SK-N-SH (cell line): ENCODE measurements around the gene NCKAP5. TPM values are rescaled to one million over a fixed set of nuclear protein-coding genes. Genes with fewer than 3 reads are reported as not detected.
A peak's percentile ranks its signal among the peaks of the same experiment; 100 is the strongest.

ENCODE experiments used
- CTCF ChIA-PET: fragments of 300-600, 350-600 bp; formaldehyde crosslinking; extraction: SDS; loops from one replicate; lab custom pipeline; 2021; lab: Yijun Ruan, JAX
- POLR2A ChIA-PET: fragments of 350-600 bp; sonication (Branson Sonifier 250); formaldehyde crosslinking; extraction: SDS; loops from one replicate; lab custom pipeline; 2020; ENCODE audit warnings: antibody characterized with exemption, inconsistent platforms; lab: Yijun Ruan, JAX
- DNase-seq: peaks from one replicate; pipeline ENCODE4 v3.0.0; 2012
- H2AFZ ChIP-seq: fragments of 200-600 bp; sonication (generic); 2 replicates; pipeline ENCODE4 v1.8.1; 2016; ENCODE audit warnings: antibody characterized with exemption, mild to moderate bottlenecking, low read depth
- H3F3A ChIP-seq: fragments of 200-600 bp; sonication (generic); replicated peaks from 2 replicates; pipeline ENCODE3; 2016; ENCODE audit warnings: antibody characterized with exemption, mild to moderate bottlenecking; ENCODE audit not compliant: insufficient read depth
- H3K27ac ChIP-seq, 2 experiments: fragments of 200-500 bp in 1 of 2; fragments of 200-600 bp in 1 of 2; sonication (Bioruptor generic) in 1 of 2; sonication (generic), shearing (Covaris generic) in 1 of 2; 2 replicates each; pipeline versions ENCODE4 v1.5.1 to v1.6.1; 2014 to 2016; ENCODE audit warnings: low read depth in 2 of 2, inconsistent platforms in 1 of 2, low read length in 1 of 2, mild to moderate bottlenecking in 1 of 2, mixed read lengths in 1 of 2
- H3K27me3 ChIP-seq: fragments of 200-600 bp; sonication (generic), shearing (Covaris generic); 2 replicates; pipeline ENCODE4 v1.6.1; 2016; ENCODE audit warnings: mixed run types; ENCODE audit not compliant: insufficient read depth
- H3K36me3 ChIP-seq, 2 experiments: fragments of 200-500 bp in 1 of 2; fragments of 200-600 bp in 1 of 2; sonication (Bioruptor generic) in 1 of 2; sonication (generic) in 1 of 2; replicated peaks in 1 of 2; 2 replicates each; pipeline versions ENCODE3 to v1.5.1; 2014 to 2016; ENCODE audit warnings: low read length in 1 of 2, mild to moderate bottlenecking in 1 of 2; ENCODE audit not compliant: insufficient read depth in 2 of 2, control insufficient read depth in 1 of 2
- H3K4me1 ChIP-seq, 2 experiments: fragments of 200-500 bp in 1 of 2; fragments of 200-600 bp in 1 of 2; sonication (Bioruptor generic) in 1 of 2; sonication (generic), shearing (Covaris generic) in 1 of 2; 2 replicates each; pipeline versions ENCODE4 v1.5.1 to v1.6.1; 2014 to 2016; ENCODE audit warnings: low read depth in 1 of 2, low read length in 1 of 2, mixed run types in 1 of 2; ENCODE audit not compliant: insufficient read depth in 2 of 2, control insufficient read depth in 1 of 2
- H3K4me2 ChIP-seq: fragments of 200-600 bp; sonication (generic), shearing (Covaris generic); 2 replicates; pipeline ENCODE4 v1.6.1; 2017; ENCODE audit warnings: mixed run types
- H3K4me3 ChIP-seq, 2 experiments: fragments of 200-500 bp in 1 of 2; fragments of 200-600 bp in 1 of 2; sonication (Bioruptor generic) in 1 of 2; sonication (generic), shearing (Covaris generic) in 1 of 2; 2 replicates each; pipeline versions ENCODE4 v1.5.1 to v1.8.1; 2014 to 2016; ENCODE audit warnings: low read depth in 2 of 2, inconsistent platforms in 1 of 2, low read length in 1 of 2, mild to moderate bottlenecking in 1 of 2, mixed read lengths in 1 of 2, moderate library complexity in 1 of 2
- H3K79me2 ChIP-seq: fragments of 200-600 bp; sonication (generic); 2 replicates; pipeline ENCODE4 v1.8.1; 2017; ENCODE audit warnings: mild to moderate bottlenecking; ENCODE audit not compliant: insufficient read depth
- H3K9ac ChIP-seq: fragments of 200-600 bp; sonication (generic); 2 replicates; pipeline ENCODE4 v1.6.1; 2017; ENCODE audit warnings: mixed run types
- H3K9me2 ChIP-seq: fragments of 200-600 bp; sonication (generic); 2 replicates; pipeline ENCODE4 v1.6.1; 2017; ENCODE audit warnings: mixed run types
- H3K9me3 ChIP-seq: fragments of 200-600 bp; sonication (generic); 2 replicates; pipeline ENCODE4 v1.6.1; 2017; ENCODE audit warnings: mixed run types, mild to moderate bottlenecking, moderate library complexity
- H4K20me1 ChIP-seq: fragments of 200-600 bp; sonication (generic); 2 replicates; pipeline ENCODE4 v1.6.1; 2017; ENCODE audit warnings: mild to moderate bottlenecking, mixed run types; ENCODE audit not compliant: insufficient read depth
- CHD2 ChIP-seq: fragments of 150-350 bp; IDR thresholded peaks from 2 replicates; pipeline ENCODE4 v1.6.1; 2018; ENCODE audit warnings: low read length; ENCODE audit not compliant: partially characterized antibody
- EP300 ChIP-seq, 2 experiments: IDR thresholded peaks; 2 replicates each; pipeline versions ENCODE4 v1.4.0 to v1.6.1; 2012; ENCODE audit warnings: borderline replicate concordance in 1 of 2, low read depth in 1 of 2, low read length in 1 of 2
- FOSL2 ChIP-seq: IDR thresholded peaks from 2 replicates; pipeline ENCODE4 v1.4.0; 2012; ENCODE audit warnings: low read depth, mild to moderate bottlenecking, moderate library complexity, borderline replicate concordance
- FOXJ3 ChIP-seq: sonication (generic); formaldehyde crosslinking; IDR thresholded peaks from 2 replicates; pipeline ENCODE4 v1.5.1; 2020; ENCODE audit warnings: mild to moderate bottlenecking, missing genetic modification reagents
- GABPA ChIP-seq: IDR thresholded peaks from 2 replicates; pipeline ENCODE4 v1.4.0; 2012; ENCODE audit warnings: low read depth, mild to moderate bottlenecking
- GATA2 ChIP-seq: sonication (generic); formaldehyde crosslinking; IDR thresholded peaks from 2 replicates; pipeline ENCODE4 v1.5.0; 2020; ENCODE audit warnings: mild to moderate bottlenecking, missing genetic modification reagents
- IRF3 ChIP-seq: fragments of 150-350 bp; IDR thresholded peaks from 2 replicates; pipeline ENCODE4 v1.6.1; 2016; ENCODE audit warnings: mild to moderate bottlenecking, low read depth, low read length
- MEF2A ChIP-seq: IDR thresholded peaks from 2 replicates; pipeline ENCODE4 v1.4.0; 2012; ENCODE audit warnings: low read depth, borderline replicate concordance
- MXI1 ChIP-seq: IDR thresholded peaks from 2 replicates; pipeline ENCODE4 v1.6.1; 2012; ENCODE audit warnings: mild to moderate bottlenecking, low read depth, low read length, improper control_type of control experiment
- NFIC ChIP-seq: IDR thresholded peaks from 2 replicates; pipeline ENCODE4 v1.4.0; 2012; ENCODE audit warnings: borderline replicate concordance
- POLR2AphosphoS5 ChIP-seq: IDR thresholded peaks from 2 replicates; pipeline ENCODE4 v1.6.1; 2012; ENCODE audit warnings: low read depth, low read length
- RCOR1 ChIP-seq: fragments of 150-350 bp; IDR thresholded peaks from 2 replicates; pipeline ENCODE4 v1.6.1; 2017; ENCODE audit warnings: antibody characterized with exemption, low read length
- REST ChIP-seq: IDR thresholded peaks from 2 replicates; pipeline ENCODE4 v1.6.1; 2012; ENCODE audit warnings: mild to moderate bottlenecking, low read depth, low read length, moderate library complexity
- RFX5 ChIP-seq: IDR thresholded peaks from 2 replicates; pipeline ENCODE4 v1.6.1; 2012; ENCODE audit warnings: mild to moderate bottlenecking, improper control_type of control experiment, low read length
- RXRA ChIP-seq: IDR thresholded peaks from 2 replicates; pipeline ENCODE4 v1.4.0; 2012; ENCODE audit warnings: low read depth, mild to moderate bottlenecking, borderline replicate concordance
- TAF1 ChIP-seq: IDR thresholded peaks from 2 replicates; pipeline ENCODE4 v1.6.1; 2012; ENCODE audit warnings: low read depth, mild to moderate bottlenecking, low read length, moderate library complexity, borderline replicate concordance
- TCF12 ChIP-seq: IDR thresholded peaks from 2 replicates; pipeline ENCODE4 v1.4.0; 2012
- TEAD4 ChIP-seq: IDR thresholded peaks from 2 replicates; pipeline ENCODE4 v1.4.0; 2012; ENCODE audit warnings: mild to moderate bottlenecking, borderline replicate concordance; ENCODE audit not compliant: insufficient read depth
- USF1 ChIP-seq: IDR thresholded peaks from 2 replicates; pipeline ENCODE4 v1.4.0; 2012; ENCODE audit warnings: low read depth, borderline replicate concordance
- USF2 ChIP-seq: fragments of 150-350 bp; IDR thresholded peaks from 2 replicates; pipeline ENCODE4 v1.6.1; 2017; ENCODE audit warnings: antibody characterized with exemption, low read length, low read depth, borderline replicate concordance
- YY1 ChIP-seq: IDR thresholded peaks from 2 replicates; pipeline ENCODE4 v1.4.0; 2012; ENCODE audit warnings: low read depth, mild to moderate bottlenecking
- WGBS: methylation state at CpG from one replicate; pipeline ENCODE4 v1.1.6; 2017; ENCODE audit warnings: low lambda C conversion rate; 5-methylcytosine and 5-hydroxymethylcytosine counted together
- polyA plus RNA-seq, 3 experiments: library from polyadenylated mRNA; depleted of rRNA; stranded (reverse); fragments of >200 nt; gene quantifications; 2 replicates each; pipeline ENCODE4 v1.2.3, GENCODE V29; 2012

The NCKAP5 gene
- polyA plus RNA-seq, 1 of the 3 experiments (the other 2 are of a cell fraction), result 0.02 TPM

- Histone ChIP-seq H2AFZ (no peak overlapping the region), H3K9ac (no peak overlapping the region), H3K4me3 (no peak overlapping the region), H4K20me1 (no peaks in the 10 kb centered on the region), H3K9me2 (no peaks in the 10 kb centered on the region), H3K4me1 (peaks cover 0 to 6% of the 10 kb centered on the region in 2 experiments; a peak in 2 of 4 replicates), H3K4me2 (no peak overlapping the region), H3K36me3 (no peaks in the 10 kb centered on the region), H3K27ac (no peak overlapping the region), H3K9me3 (no peaks in the 10 kb centered on the region), H3K27me3 (no peaks in the 10 kb centered on the region), H3K79me2 (no peaks in the 10 kb centered on the region), H3F3A (no peaks in the 10 kb centered on the region)
- ChIA-PET CTCF (no interaction called here), POLR2A (no interaction called here)
- WGBS, result 38% methylated on average over 1 of the region's 1 CpG
- DNase-seq, result no peak
- TF ChIP-seq USF2, result no peak
- TF ChIP-seq USF1, result no peak
- TF ChIP-seq GATA2, result no peak
- no peak for TF ChIP-seq EP300 (IDR thresholded peaks at IDR 0.05; ENCODE audit: borderline replicate concordance in 1 of 2, low read depth in 1 of 2, low read length in 1 of 2)
- TF ChIP-seq POLR2AphosphoS5, result no peak
- TF ChIP-seq CHD2, result no peak
- no peak for TF ChIP-seq YY1
- no peak for TF ChIP-seq MEF2A
- no peak for TF ChIP-seq TEAD4
- no peak for TF ChIP-seq RXRA
These were observed 19.9 kb upstream of the NCKAP5 start for GRCh38 chr2:133588144-133588543.

- H3K4me1 ChIP-seq, result peaks cover 0 to 6% of the 10 kb centered on the region in 2 experiments; a peak in 2 of 4 replicates
- H3K27me3 ChIP-seq, result no peaks in the 10 kb centered on the region
- 77% methylated on average over 6 of the region's 6 CpGs for WGBS
- H3F3A ChIP-seq, result no peaks in the 10 kb centered on the region
- H3K27ac ChIP-seq, result no peak overlapping the region
- H3K4me3 ChIP-seq, result no peak overlapping the region
- no peak overlapping the region for H3K9ac ChIP-seq
- no peak overlapping the region for H3K4me2 ChIP-seq
- TF ChIP-seq GABPA, result no peak
- TF ChIP-seq IRF3, result no peak
- no peak for TF ChIP-seq REST
- no peak for TF ChIP-seq RCOR1
- TF ChIP-seq GATA2, result no peak
- TF ChIP-seq CHD2, result no peak
- no peak for TF ChIP-seq TCF12
- no peak for TF ChIP-seq NFIC
- TF ChIP-seq RFX5, result no peak
- no peak for TF ChIP-seq TAF1
- no peak for TF ChIP-seq RXRA
- no peak for TF ChIP-seq FOXJ3 (CRISPR knock-in tag)
- TF ChIP-seq FOSL2, result no peak
- no peak for TF ChIP-seq MXI1
- no peak for TF ChIP-seq YY1
- TF ChIP-seq POLR2AphosphoS5, result no peak
- TF ChIP-seq, all 33 proteins: peak for 0
- Histone ChIP-seq H4K20me1 (no peaks in the 10 kb centered on the region), H3K9me2 (no peaks in the 10 kb centered on the region), H3K36me3 (no peaks in the 10 kb centered on the region), H3K9me3 (no peaks in the 10 kb centered on the region), H2AFZ (peak overlapping the region; percentile 66), H3K79me2 (no peaks in the 10 kb centered on the region)
- CTCF ChIA-PET, result no interaction called here
- POLR2A ChIA-PET, result no interaction called here
- no peak for DNase-seq
These were observed 18.7 kb upstream of the NCKAP5 start for GRCh38 chr2:133586978-133587377.
